WTC11 (cell line): ENCODE measurements around the gene C18orf54. TPM values are rescaled to one million over a fixed set of nuclear protein-coding genes. Genes with fewer than 3 reads are reported as not detected.
A peak's percentile ranks its signal among the peaks of the same experiment; 100 is the strongest.

Experiments used
- ATAC-seq: fragments of 200-7000 bp; cut with Tn5 transposase; 2 replicates; pipeline ENCODE4 v1.10.0; 2021; ENCODE audit warnings: mild to moderate bottlenecking, moderate library complexity
- CTCF ChIA-PET: fragments of 300-600 bp; sonication (Branson Sonifier 250); formaldehyde crosslinking; loops from one replicate; lab custom pipeline; 2021; ENCODE audit warnings: antibody characterized with exemption; lab: Charles Lee
- POLR2A ChIA-PET: fragments of 350-600 bp; sonication (Branson Sonifier 250); formaldehyde crosslinking; loops from one replicate; lab custom pipeline; 2021; ENCODE audit warnings: antibody characterized with exemption; lab: Charles Lee
- DNase-seq: peaks from one replicate; pipeline ENCODE4 v3.0.0; 2021; ENCODE audit warnings: low spot score
- H3K27ac Mint-ChIP-seq: 2 replicates; pipeline ENCODE4 v1.8.0; 2021; ENCODE audit warnings: mixed read lengths
- H3K27me3 Mint-ChIP-seq: 2 replicates; pipeline ENCODE4 v1.8.0; 2021; ENCODE audit warnings: low read depth, mild to moderate bottlenecking, moderate library complexity, mixed read lengths
- H3K36me3 Mint-ChIP-seq: 2 replicates; pipeline ENCODE4 v1.8.0; 2021; ENCODE audit warnings: mixed read lengths
- H3K4me1 Mint-ChIP-seq: 2 replicates; pipeline ENCODE4 v1.8.0; 2022; ENCODE audit warnings: mixed read lengths
- H3K4me3 Mint-ChIP-seq: 2 replicates; pipeline ENCODE4 v1.8.0; 2021; ENCODE audit warnings: mild to moderate bottlenecking, moderate library complexity, mixed read lengths
- H3K9me3 Mint-ChIP-seq: 2 replicates; pipeline ENCODE4 v1.8.0; 2021; ENCODE audit warnings: mixed read lengths
- CBFB ChIP-seq: sonication (generic); formaldehyde crosslinking; IDR thresholded peaks from 2 replicates; pipeline ENCODE4 v1.8.1; 2022; ENCODE audit warnings: mild to moderate bottlenecking, low read depth, missing genetic modification reagents
- CREM ChIP-seq: sonication (generic); formaldehyde crosslinking; IDR thresholded peaks from 2 replicates; pipeline ENCODE4 v1.8.1; 2022; ENCODE audit warnings: mild to moderate bottlenecking, missing genetic modification reagents, moderate library complexity
- EMX1 ChIP-seq: fragments of 250-450 bp; sonication (Bioruptor Pico); IDR thresholded peaks from 2 replicates; pipeline ENCODE4 v1.8.0; 2021; ENCODE audit warnings: mild to moderate bottlenecking
- FOXP1 ChIP-seq: sonication (generic); formaldehyde crosslinking; IDR thresholded peaks from 2 replicates; pipeline ENCODE4 v1.8.0; 2022; ENCODE audit warnings: missing genetic modification reagents, mild to moderate bottlenecking, moderate library complexity, borderline replicate concordance
- GRHL2 ChIP-seq: fragments of 250-450 bp; sonication (Bioruptor Pico); IDR thresholded peaks from 2 replicates; pipeline ENCODE4 v1.8.0; 2022; ENCODE audit warnings: mild to moderate bottlenecking, moderate library complexity; ENCODE audit not compliant: insufficient replicate concordance, severe bottlenecking
- HMGA2 ChIP-seq: fragments of 250-450 bp; sonication (Bioruptor Pico); IDR thresholded peaks from 2 replicates; pipeline ENCODE4 v1.4.0; 2021; ENCODE audit warnings: mild to moderate bottlenecking, moderate library complexity
- JAZF1 ChIP-seq: fragments of 250-450 bp; sonication (Bioruptor Pico); IDR thresholded peaks from 2 replicates; pipeline ENCODE4 v1.9.0; 2021; ENCODE audit warnings: moderate library complexity, mild to moderate bottlenecking, inconsistent platforms
- JUN ChIP-seq: sonication (generic); formaldehyde crosslinking; IDR thresholded peaks from 2 replicates; pipeline ENCODE4 v1.8.0; 2023; ENCODE audit warnings: mild to moderate bottlenecking, missing genetic modification reagents
- MYBL2 ChIP-seq: sonication (generic); formaldehyde crosslinking; IDR thresholded peaks from 2 replicates; pipeline ENCODE4 v1.8.1; 2023; ENCODE audit warnings: mild to moderate bottlenecking, moderate library complexity, missing genetic modification reagents
- PRRX2 ChIP-seq: fragments of 250-450 bp; sonication (Bioruptor Pico); IDR thresholded peaks from 2 replicates; pipeline ENCODE4 v1.8.0; 2021; ENCODE audit warnings: mild to moderate bottlenecking
- TP53 ChIP-seq: sonication (generic); formaldehyde crosslinking; IDR thresholded peaks from 2 replicates; pipeline ENCODE4 v1.8.1; 2023; ENCODE audit warnings: mild to moderate bottlenecking, missing genetic modification reagents
- total RNA-seq: library from RNA; stranded (reverse); gene quantifications from 3 replicates; pipeline ENCODE4 v1.2.3, GENCODE V29; 2021
- TF ChIP-seq, protein P1 (sequence below): sonication (generic); formaldehyde crosslinking; conservative IDR thresholded peaks from 2 replicates; pipeline ENCODE4 v1.8.1; 2022; ENCODE audit warnings: mild to moderate bottlenecking, missing genetic modification reagents
- TF ChIP-seq, protein P2 (sequence below): sonication (generic); formaldehyde crosslinking; IDR thresholded peaks from 2 replicates; pipeline ENCODE4 v1.8.1; 2023; ENCODE audit warnings: mild to moderate bottlenecking, moderate library complexity, missing genetic modification reagents
- TF ChIP-seq, protein P3 (sequence below): sonication (generic); formaldehyde crosslinking; IDR thresholded peaks from 2 replicates; pipeline ENCODE4 v1.8.0; 2022; ENCODE audit warnings: missing genetic modification reagents
- TF ChIP-seq, protein P4 (sequence below): sonication (generic); formaldehyde crosslinking; IDR thresholded peaks from 2 replicates; pipeline ENCODE4 v1.8.1; 2023; ENCODE audit warnings: mild to moderate bottlenecking, missing genetic modification reagents, moderate library complexity
- TF ChIP-seq, protein P5 (sequence below): sonication (generic); formaldehyde crosslinking; IDR thresholded peaks from 2 replicates; pipeline ENCODE4 v1.8.1; 2022; ENCODE audit warnings: missing genetic modification reagents, borderline replicate concordance
- TF ChIP-seq, protein P6 (sequence below): sonication (generic); formaldehyde crosslinking; IDR thresholded peaks from 2 replicates; pipeline ENCODE4 v1.8.0; 2023; ENCODE audit warnings: mild to moderate bottlenecking, missing genetic modification reagents
- TF ChIP-seq, protein P7 (sequence below): sonication (generic); formaldehyde crosslinking; IDR thresholded peaks from 2 replicates; pipeline ENCODE4 v1.8.0; 2022; ENCODE audit warnings: mild to moderate bottlenecking, missing genetic modification reagents
- TF ChIP-seq, protein P8 (sequence below): sonication (generic); formaldehyde crosslinking; IDR thresholded peaks from 2 replicates; pipeline ENCODE4 v1.8.1; 2022; ENCODE audit warnings: low read depth, mild to moderate bottlenecking, moderate library complexity, missing genetic modification reagents, borderline replicate concordance
- TF ChIP-seq, protein P9 (sequence below): sonication (generic); formaldehyde crosslinking; IDR thresholded peaks from 2 replicates; pipeline ENCODE4 v1.8.0; 2022; ENCODE audit warnings: mild to moderate bottlenecking, missing genetic modification reagents

The C18orf54 gene
- total RNA-seq, 1 experiment from 2014 or later: 37.3 TPM

DNA sequence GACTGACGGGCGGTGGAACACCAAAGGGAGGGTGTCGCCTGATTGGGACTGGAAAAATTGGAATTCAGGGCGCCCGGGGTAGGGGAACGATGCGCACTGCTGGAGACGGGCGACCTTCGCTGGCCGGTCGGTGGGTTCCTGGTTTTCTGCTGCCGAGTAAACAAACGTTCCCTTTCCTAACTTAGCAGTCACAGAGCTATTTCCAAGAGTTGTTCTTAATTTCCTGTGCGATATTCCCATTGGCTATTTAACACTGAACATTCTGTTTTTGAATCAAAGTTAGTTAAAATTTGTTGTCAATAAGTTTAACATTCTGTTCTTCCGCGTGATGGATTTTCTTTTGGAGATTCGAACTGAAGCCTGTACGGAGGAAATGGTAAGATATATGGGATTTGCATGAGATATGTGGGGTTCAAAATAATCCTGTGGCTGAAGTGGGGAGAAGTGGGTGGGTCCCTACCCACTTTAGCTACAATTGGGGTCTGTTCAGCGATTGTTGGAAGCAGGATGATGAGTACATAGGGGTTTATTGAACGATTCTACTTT lies 862 bp downstream of the C18orf54 start:
- ATAC-seq: peak; percentile 12
- no peaks in the 10 kb centered on the region for H3K9me3 Mint-ChIP-seq

DNA sequence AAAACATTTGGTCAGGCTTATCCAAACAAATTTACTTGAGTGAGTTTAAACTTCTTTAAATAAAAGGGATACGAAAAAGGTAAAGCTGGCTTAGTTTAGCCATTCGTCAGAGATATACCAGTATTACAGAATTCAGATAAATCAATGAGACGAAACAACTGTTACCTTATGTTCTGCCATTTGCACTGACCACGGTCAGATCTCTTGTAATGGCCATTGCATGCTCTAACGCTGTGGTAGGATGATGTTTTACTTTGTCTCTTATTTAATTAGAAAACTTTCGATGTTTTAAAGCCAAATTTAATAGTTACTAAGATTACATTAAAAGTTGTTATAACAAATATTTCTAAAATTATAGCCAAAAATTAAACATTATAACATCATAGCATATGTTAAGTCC lies 1.5 kb downstream of the C18orf54 start:
- Mint-ChIP-seq H3K27me3 (no peaks in the 10 kb centered on the region), H3K36me3 (peaks cover 26% of the 10 kb centered on the region), H3K4me3 (peak overlapping the region; percentile 100), H3K27ac (no peak overlapping the region), H3K4me1 (peaks cover 17% of the 10 kb centered on the region), H3K9me3 (no peaks in the 10 kb centered on the region)
- CTCF ChIA-PET: interaction anchor here (2.8 kb wide), 1 partner anchor 136 kb away, joined by 10 read pairs; no protein-coding TSS in a partner anchor
- POLR2A ChIA-PET: interaction anchor here (0.6 kb wide), 1 partner anchor 905 kb away, joined by 5 read pairs; no protein-coding TSS in a partner anchor
- DNase-seq: no peak
- TF ChIP-seq, protein P1, sequence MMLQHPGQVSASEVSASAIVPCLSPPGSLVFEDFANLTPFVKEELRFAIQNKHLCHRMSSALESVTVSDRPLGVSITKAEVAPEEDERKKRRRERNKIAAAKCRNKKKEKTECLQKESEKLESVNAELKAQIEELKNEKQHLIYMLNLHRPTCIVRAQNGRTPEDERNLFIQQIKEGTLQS (CRISPR knock-in tag): no peak
- no peak for TF ChIP-seq EMX1 (CRISPR knock-in tag)
- TF ChIP-seq CREM: no peak
- TF ChIP-seq GRHL2 (CRISPR knock-in tag): no peak
- TF ChIP-seq, protein P2, sequence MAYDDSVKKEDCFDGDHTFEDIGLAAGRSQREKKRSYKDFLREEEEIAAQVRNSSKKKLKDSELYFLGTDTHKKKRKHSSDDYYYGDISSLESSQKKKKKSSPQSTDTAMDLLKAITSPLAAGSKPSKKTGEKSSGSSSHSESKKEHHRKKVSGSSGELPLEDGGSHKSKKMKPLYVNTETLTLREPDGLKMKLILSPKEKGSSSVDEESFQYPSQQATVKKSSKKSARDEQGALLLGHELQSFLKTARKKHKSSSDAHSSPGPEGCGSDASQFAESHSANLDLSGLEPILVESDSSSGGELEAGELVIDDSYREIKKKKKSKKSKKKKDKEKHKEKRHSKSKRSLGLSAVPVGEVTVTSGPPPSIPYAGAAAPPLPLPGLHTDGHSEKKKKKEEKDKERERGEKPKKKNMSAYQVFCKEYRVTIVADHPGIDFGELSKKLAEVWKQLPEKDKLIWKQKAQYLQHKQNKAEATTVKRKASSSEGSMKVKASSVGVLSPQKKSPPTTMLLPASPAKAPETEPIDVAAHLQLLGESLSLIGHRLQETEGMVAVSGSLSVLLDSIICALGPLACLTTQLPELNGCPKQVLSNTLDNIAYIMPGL (CRISPR knock-in tag): no peak
- TF ChIP-seq, protein P3, sequence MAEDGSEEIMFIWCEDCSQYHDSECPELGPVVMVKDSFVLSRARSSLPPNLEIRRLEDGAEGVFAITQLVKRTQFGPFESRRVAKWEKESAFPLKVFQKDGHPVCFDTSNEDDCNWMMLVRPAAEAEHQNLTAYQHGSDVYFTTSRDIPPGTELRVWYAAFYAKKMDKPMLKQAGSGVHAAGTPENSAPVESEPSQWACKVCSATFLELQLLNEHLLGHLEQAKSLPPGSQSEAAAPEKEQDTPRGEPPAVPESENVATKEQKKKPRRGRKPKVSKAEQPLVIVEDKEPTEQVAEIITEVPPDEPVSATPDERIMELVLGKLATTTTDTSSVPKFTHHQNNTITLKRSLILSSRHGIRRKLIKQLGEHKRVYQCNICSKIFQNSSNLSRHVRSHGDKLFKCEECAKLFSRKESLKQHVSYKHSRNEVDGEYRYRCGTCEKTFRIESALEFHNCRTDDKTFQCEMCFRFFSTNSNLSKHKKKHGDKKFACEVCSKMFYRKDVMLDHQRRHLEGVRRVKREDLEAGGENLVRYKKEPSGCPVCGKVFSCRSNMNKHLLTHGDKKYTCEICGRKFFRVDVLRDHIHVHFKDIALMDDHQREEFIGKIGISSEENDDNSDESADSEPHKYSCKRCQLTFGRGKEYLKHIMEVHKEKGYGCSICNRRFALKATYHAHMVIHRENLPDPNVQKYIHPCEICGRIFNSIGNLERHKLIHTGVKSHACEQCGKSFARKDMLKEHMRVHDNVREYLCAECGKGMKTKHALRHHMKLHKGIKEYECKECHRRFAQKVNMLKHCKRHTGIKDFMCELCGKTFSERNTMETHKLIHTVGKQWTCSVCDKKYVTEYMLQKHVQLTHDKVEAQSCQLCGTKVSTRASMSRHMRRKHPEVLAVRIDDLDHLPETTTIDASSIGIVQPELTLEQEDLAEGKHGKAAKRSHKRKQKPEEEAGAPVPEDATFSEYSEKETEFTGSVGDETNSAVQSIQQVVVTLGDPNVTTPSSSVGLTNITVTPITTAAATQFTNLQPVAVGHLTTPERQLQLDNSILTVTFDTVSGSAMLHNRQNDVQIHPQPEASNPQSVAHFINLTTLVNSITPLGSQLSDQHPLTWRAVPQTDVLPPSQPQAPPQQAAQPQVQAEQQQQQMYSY (CRISPR knock-in tag): no peak
- no peak for TF ChIP-seq FOXP1 (CRISPR knock-in tag)
- no peak for TF ChIP-seq TP53
- no peak for TF ChIP-seq JUN (CRISPR knock-in tag)
- no peak for TF ChIP-seq HMGA2 (CRISPR knock-in tag)
- TF ChIP-seq, protein P4, sequence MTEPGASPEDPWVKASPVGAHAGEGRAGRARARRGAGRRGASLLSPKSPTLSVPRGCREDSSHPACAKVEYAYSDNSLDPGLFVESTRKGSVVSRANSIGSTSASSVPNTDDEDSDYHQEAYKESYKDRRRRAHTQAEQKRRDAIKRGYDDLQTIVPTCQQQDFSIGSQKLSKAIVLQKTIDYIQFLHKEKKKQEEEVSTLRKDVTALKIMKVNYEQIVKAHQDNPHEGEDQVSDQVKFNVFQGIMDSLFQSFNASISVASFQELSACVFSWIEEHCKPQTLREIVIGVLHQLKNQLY (CRISPR knock-in tag): no peak
- TF ChIP-seq MYBL2 (CRISPR knock-in tag): no peak
- TF ChIP-seq PRRX2 (CRISPR knock-in tag): no peak
- TF ChIP-seq, protein P5, sequence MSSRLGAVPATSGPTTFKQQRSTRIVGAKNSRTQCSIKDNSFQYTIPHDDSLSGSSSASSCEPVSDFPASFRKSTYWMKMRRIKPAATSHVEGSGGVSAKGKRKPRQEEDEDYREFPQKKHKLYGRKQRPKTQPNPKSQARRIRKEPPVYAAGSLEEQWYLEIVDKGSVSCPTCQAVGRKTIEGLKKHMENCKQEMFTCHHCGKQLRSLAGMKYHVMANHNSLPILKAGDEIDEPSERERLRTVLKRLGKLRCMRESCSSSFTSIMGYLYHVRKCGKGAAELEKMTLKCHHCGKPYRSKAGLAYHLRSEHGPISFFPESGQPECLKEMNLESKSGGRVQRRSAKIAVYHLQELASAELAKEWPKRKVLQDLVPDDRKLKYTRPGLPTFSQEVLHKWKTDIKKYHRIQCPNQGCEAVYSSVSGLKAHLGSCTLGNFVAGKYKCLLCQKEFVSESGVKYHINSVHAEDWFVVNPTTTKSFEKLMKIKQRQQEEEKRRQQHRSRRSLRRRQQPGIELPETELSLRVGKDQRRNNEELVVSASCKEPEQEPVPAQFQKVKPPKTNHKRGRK (CRISPR knock-in tag): no peak
- TF ChIP-seq, protein P6, sequence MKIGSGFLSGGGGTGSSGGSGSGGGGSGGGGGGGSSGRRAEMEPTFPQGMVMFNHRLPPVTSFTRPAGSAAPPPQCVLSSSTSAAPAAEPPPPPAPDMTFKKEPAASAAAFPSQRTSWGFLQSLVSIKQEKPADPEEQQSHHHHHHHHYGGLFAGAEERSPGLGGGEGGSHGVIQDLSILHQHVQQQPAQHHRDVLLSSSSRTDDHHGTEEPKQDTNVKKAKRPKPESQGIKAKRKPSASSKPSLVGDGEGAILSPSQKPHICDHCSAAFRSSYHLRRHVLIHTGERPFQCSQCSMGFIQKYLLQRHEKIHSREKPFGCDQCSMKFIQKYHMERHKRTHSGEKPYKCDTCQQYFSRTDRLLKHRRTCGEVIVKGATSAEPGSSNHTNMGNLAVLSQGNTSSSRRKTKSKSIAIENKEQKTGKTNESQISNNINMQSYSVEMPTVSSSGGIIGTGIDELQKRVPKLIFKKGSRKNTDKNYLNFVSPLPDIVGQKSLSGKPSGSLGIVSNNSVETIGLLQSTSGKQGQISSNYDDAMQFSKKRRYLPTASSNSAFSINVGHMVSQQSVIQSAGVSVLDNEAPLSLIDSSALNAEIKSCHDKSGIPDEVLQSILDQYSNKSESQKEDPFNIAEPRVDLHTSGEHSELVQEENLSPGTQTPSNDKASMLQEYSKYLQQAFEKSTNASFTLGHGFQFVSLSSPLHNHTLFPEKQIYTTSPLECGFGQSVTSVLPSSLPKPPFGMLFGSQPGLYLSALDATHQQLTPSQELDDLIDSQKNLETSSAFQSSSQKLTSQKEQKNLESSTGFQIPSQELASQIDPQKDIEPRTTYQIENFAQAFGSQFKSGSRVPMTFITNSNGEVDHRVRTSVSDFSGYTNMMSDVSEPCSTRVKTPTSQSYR: no peak
- TF ChIP-seq, protein P7, sequence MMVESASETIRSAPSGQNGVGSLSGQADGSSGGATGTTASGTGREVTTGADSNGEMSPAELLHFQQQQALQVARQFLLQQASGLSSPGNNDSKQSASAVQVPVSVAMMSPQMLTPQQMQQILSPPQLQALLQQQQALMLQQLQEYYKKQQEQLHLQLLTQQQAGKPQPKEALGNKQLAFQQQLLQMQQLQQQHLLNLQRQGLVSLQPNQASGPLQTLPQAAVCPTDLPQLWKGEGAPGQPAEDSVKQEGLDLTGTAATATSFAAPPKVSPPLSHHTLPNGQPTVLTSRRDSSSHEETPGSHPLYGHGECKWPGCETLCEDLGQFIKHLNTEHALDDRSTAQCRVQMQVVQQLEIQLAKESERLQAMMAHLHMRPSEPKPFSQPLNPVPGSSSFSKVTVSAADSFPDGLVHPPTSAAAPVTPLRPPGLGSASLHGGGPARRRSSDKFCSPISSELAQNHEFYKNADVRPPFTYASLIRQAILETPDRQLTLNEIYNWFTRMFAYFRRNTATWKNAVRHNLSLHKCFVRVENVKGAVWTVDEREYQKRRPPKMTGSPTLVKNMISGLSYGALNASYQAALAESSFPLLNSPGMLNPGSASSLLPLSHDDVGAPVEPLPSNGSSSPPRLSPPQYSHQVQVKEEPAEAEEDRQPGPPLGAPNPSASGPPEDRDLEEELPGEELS (CRISPR knock-in tag): no peak
- no peak for ATAC-seq

More for the DNA sequence above, 862 bp downstream of the C18orf54 start:
- DNase-seq: no peak
- no peak for TF ChIP-seq CBFB (CRISPR knock-in tag)
- TF ChIP-seq, protein P8, sequence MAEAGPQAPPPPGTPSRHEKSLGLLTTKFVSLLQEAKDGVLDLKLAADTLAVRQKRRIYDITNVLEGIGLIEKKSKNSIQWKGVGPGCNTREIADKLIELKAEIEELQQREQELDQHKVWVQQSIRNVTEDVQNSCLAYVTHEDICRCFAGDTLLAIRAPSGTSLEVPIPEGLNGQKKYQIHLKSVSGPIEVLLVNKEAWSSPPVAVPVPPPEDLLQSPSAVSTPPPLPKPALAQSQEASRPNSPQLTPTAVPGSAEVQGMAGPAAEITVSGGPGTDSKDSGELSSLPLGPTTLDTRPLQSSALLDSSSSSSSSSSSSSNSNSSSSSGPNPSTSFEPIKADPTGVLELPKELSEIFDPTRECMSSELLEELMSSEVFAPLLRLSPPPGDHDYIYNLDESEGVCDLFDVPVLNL (CRISPR knock-in tag): no peak
- TF ChIP-seq, protein P9, sequence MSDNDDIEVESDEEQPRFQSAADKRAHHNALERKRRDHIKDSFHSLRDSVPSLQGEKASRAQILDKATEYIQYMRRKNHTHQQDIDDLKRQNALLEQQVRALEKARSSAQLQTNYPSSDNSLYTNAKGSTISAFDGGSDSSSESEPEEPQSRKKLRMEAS: no peak
- TF ChIP-seq JAZF1 (CRISPR knock-in tag): no peak
- H3K36me3 Mint-ChIP-seq: peaks cover 23% of the 10 kb centered on the region
- H3K4me1 Mint-ChIP-seq: peaks cover 17% of the 10 kb centered on the region
- no peaks in the 10 kb centered on the region for H3K27me3 Mint-ChIP-seq
- peak overlapping the region; percentile 99 for H3K27ac Mint-ChIP-seq
- ChIA-PET POLR2A (no interaction called here), CTCF (interaction anchor here (1.0 to 2.8 kb wide), 3 partner anchors 88 to 135 kb away, joined by 3 to 21 read pairs (median 10); partner anchors contain the start of gene POLI)
- H3K4me3 Mint-ChIP-seq: peak overlapping the region; percentile 100
